ENCODE data around the gene FOSL1. TPM values are rescaled to one million over a fixed set of nuclear protein-coding genes. Genes with fewer than 3 reads are reported as not detected.

The FOSL1 gene
- polyA plus RNA-seq, 1 donor (not counting 4 experiments of a cell fraction or from before 2014, with no cell fraction given): 21.8 TPM

DNA sequence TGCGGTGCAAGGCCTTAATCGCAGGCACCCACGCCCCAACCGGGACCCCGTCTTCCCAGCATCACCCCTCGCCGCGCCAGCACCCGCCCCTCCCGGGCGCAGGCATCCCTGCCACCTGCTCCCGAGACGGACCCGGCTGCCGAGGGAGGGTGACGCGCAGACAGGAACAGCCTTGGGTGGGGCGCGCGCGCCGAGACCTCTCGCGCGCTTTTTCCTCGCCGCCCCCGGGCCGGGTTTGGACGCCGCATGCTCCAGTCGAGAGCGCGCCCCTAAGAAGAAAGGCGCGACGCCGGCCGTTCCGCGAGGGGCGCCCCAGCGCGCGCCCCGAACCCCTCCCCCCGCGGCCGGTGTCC lies 42.7 kb downstream of the FOSL1 start:
- H2AFZ ChIP-seq (ENCODE audit: control insufficient read depth, low read length): no peak overlapping the region
- no peak for FAIRE-seq
- peak overlapping the region; percentile 50 for H3K27ac ChIP-seq (ENCODE audit: control insufficient read depth, insufficient read depth, low read length)
- peak overlapping the region; percentile 83 for H3K9ac ChIP-seq (ENCODE audit: control insufficient read depth, extremely low read depth, insufficient read depth, low read length)
- TF ChIP-seq, protein P1, sequence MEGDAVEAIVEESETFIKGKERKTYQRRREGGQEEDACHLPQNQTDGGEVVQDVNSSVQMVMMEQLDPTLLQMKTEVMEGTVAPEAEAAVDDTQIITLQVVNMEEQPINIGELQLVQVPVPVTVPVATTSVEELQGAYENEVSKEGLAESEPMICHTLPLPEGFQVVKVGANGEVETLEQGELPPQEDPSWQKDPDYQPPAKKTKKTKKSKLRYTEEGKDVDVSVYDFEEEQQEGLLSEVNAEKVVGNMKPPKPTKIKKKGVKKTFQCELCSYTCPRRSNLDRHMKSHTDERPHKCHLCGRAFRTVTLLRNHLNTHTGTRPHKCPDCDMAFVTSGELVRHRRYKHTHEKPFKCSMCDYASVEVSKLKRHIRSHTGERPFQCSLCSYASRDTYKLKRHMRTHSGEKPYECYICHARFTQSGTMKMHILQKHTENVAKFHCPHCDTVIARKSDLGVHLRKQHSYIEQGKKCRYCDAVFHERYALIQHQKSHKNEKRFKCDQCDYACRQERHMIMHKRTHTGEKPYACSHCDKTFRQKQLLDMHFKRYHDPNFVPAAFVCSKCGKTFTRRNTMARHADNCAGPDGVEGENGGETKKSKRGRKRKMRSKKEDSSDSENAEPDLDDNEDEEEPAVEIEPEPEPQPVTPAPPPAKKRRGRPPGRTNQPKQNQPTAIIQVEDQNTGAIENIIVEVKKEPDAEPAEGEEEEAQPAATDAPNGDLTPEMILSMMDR (optimal IDR thresholded peaks at IDR 0.05 in 1 of 3, IDR thresholded peaks at IDR 0.05 in 1 of 3, conservative IDR thresholded peaks at IDR 0.05 in 1 of 3; ENCODE audit: extremely low read depth in 1 of 3, insufficient read depth in 2 of 3, low read length in 3 of 3): no peak
- no peak for TF ChIP-seq EZH2 (IDR thresholded peaks at IDR 0.05; ENCODE audit: low read length)
- peaks cover 45% of the 10 kb centered on the region for H4K20me1 ChIP-seq (ENCODE audit: control insufficient read depth, extremely low read depth, insufficient read depth, low read length)
- H3K79me2 ChIP-seq (ENCODE audit: control insufficient read depth, insufficient read depth, low read length): peaks cover 61% of the 10 kb centered on the region
- peaks cover 32% of the 10 kb centered on the region for H3K4me1 ChIP-seq (ENCODE audit: control insufficient read depth, extremely low read depth, insufficient read depth, low read length)
- H3K27me3 ChIP-seq (ENCODE audit: control insufficient read depth, extremely low read depth, insufficient read depth, low read length): no peaks in the 10 kb centered on the region
- no peaks in the 10 kb centered on the region for H3K9me3 ChIP-seq (ENCODE audit: control insufficient read depth, low read depth, low read length)
- H3K36me3 ChIP-seq (ENCODE audit: control insufficient read depth in 2 of 2, extremely low read depth in 1 of 2, insufficient read depth in 2 of 2, low read length in 2 of 2): peaks cover 36 to 48% of the 10 kb centered on the region in 2 experiments
- DNase-seq (ENCODE audit: low read depth, low spot score): no peak
- dilution Hi-C loops (cut with MboI; ENCODE audit: extremely low pct_ligation_motif_present, low sequenced_read_pairs): no loop called here
- peak overlapping the region; percentile 100 for H3K4me2 ChIP-seq (ENCODE audit: control insufficient read depth, extremely low read depth, insufficient read depth, low read depth, low read length)
- H3K4me3 ChIP-seq (ENCODE audit: control insufficient read depth in 2 of 3, extremely low read depth in 1 of 3, insufficient read depth in 2 of 3, low read depth in 1 of 3, low read length in 3 of 3): peak overlapping the region; percentile 83 to 96 (median 91)
- peaks cover 7% of the 10 kb centered on the region for H3K9me1 ChIP-seq (ENCODE audit: control insufficient read depth, extremely low read depth, insufficient read depth, low read length)

DNA sequence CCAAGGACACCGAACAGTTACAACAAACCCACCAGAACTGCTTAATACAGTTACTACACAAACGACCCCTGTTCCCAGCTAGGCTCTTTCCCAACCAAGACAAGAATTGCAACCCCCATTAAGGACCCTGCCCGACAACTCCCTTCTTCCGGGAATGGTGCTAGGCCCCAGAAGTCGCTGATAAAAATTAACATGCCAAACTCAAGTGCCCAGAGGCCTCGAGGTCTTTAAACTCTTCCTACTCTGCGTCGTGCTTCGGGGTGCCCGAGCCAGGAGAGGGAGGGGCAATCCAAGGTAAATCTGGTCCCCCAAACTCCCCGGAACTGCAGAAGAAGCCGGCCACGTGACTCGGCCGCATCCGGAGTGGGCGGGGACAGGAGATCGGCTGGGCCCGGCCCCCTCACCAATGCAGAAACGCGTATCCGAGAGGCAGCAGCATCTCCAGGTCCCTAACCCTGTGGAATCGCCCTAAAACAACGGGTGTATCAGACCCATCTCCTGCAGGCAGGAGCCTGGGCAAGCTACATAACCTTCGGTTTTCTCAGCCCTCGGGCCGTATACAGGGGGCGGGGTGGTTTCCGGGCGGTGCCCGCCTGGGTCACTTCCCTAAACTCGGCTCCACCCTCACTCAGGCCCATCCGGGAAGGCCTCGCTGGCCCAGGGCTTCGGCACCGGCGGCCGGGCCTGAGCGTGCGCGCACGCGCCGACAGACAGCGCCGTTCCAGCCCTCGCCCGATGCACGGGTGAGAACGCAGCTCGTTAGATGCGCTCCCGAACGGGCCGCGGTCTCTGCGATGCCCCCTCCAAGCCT lies 43.3 kb downstream of the FOSL1 start:
- peaks cover 28% of the 10 kb centered on the region for H3K4me1 ChIP-seq (ENCODE audit: control insufficient read depth, extremely low read depth, insufficient read depth, low read length)
- peaks cover 45% of the 10 kb centered on the region for H4K20me1 ChIP-seq (ENCODE audit: control insufficient read depth, extremely low read depth, insufficient read depth, low read length)
- H3K36me3 ChIP-seq (ENCODE audit: control insufficient read depth in 2 of 2, extremely low read depth in 1 of 2, insufficient read depth in 2 of 2, low read length in 2 of 2): peaks cover 35 to 43% of the 10 kb centered on the region in 2 experiments
- H3K9me3 ChIP-seq (ENCODE audit: control insufficient read depth, low read depth, low read length): no peaks in the 10 kb centered on the region
- peak overlapping the region; percentile 83 for H3K9ac ChIP-seq (ENCODE audit: control insufficient read depth, extremely low read depth, insufficient read depth, low read length)
- H3K79me2 ChIP-seq (ENCODE audit: control insufficient read depth, insufficient read depth, low read length): peaks cover 56% of the 10 kb centered on the region
- H3K4me3 ChIP-seq (ENCODE audit: control insufficient read depth in 2 of 3, extremely low read depth in 1 of 3, insufficient read depth in 2 of 3, low read depth in 1 of 3, low read length in 3 of 3): peak overlapping the region; percentile 83 to 96 (median 91)
- H3K27me3 ChIP-seq (ENCODE audit: control insufficient read depth, extremely low read depth, insufficient read depth, low read length): no peaks in the 10 kb centered on the region
- no peak for TF ChIP-seq EZH2 (IDR thresholded peaks at IDR 0.05; ENCODE audit: low read length)
- TF ChIP-seq, protein P1 (optimal IDR thresholded peaks at IDR 0.05 in 1 of 3, IDR thresholded peaks at IDR 0.05 in 1 of 3, conservative IDR thresholded peaks at IDR 0.05 in 1 of 3; ENCODE audit: extremely low read depth in 1 of 3, insufficient read depth in 2 of 3, low read length in 3 of 3): no peak
- H2AFZ ChIP-seq (ENCODE audit: control insufficient read depth, low read length): no peak overlapping the region
- peaks cover 7% of the 10 kb centered on the region for H3K9me1 ChIP-seq (ENCODE audit: control insufficient read depth, extremely low read depth, insufficient read depth, low read length)
- dilution Hi-C loops (cut with MboI; ENCODE audit: extremely low pct_ligation_motif_present, low sequenced_read_pairs): no loop called here
- FAIRE-seq (no peak), DNase-seq (ENCODE audit: low read depth, low spot score) (no peak)
- peak overlapping the region; percentile 100 for H3K4me2 ChIP-seq (ENCODE audit: control insufficient read depth, extremely low read depth, insufficient read depth, low read depth, low read length)
- peak overlapping the region; percentile 50 for H3K27ac ChIP-seq (ENCODE audit: control insufficient read depth, insufficient read depth, low read length)

Data from keratinocyte (primary cell).